T-helper 1 cell treated with Interleukin-12 subunit alpha and Interleukin-12 subunit beta and Interleukin-4 antibody, amounts not matched to agents 30 ng/mL and 1 ng/mL, for 36 hours (primary cell): ENCODE measurements around the gene DEPDC1. TPM values are rescaled to one million over a fixed set of nuclear protein-coding genes. Genes with fewer than 3 reads are reported as not detected.

Source experiments
- intact Hi-C: fragments of 100-400 bp; cut with micrococcal nuclease; formaldehyde crosslinking; loops from one replicate; pipeline ENCODE4 v1.15.1; 2024
- total RNA-seq: library from RNA; stranded (reverse); gene quantifications from 2 replicates; pipeline ENCODE4 v1.2.3, GENCODE V29; 2022

Gene DEPDC1, protein sequence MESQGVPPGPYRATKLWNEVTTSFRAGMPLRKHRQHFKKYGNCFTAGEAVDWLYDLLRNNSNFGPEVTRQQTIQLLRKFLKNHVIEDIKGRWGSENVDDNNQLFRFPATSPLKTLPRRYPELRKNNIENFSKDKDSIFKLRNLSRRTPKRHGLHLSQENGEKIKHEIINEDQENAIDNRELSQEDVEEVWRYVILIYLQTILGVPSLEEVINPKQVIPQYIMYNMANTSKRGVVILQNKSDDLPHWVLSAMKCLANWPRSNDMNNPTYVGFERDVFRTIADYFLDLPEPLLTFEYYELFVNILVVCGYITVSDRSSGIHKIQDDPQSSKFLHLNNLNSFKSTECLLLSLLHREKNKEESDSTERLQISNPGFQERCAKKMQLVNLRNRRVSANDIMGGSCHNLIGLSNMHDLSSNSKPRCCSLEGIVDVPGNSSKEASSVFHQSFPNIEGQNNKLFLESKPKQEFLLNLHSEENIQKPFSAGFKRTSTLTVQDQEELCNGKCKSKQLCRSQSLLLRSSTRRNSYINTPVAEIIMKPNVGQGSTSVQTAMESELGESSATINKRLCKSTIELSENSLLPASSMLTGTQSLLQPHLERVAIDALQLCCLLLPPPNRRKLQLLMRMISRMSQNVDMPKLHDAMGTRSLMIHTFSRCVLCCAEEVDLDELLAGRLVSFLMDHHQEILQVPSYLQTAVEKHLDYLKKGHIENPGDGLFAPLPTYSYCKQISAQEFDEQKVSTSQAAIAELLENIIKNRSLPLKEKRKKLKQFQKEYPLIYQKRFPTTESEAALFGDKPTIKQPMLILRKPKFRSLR
- 12.5 and 13.7 TPM in 2 replicates for total RNA-seq

GRCh38 chr1:68496680-68497357 is at the start of gene DEPDC1:
Gene DEPDC1, minus strand, starts transcription at chr1:68497082. Its CDS starts 83 bp downstream, at chr1:68496999.
- intact Hi-C loops = loop anchor here (1.0 to 10.0 kb wide), 9 partner anchors 9 to 1913 kb away; partner anchors contain the start of genes DNAI4, GADD45A, LRRC7 and MIER1

DNA sequence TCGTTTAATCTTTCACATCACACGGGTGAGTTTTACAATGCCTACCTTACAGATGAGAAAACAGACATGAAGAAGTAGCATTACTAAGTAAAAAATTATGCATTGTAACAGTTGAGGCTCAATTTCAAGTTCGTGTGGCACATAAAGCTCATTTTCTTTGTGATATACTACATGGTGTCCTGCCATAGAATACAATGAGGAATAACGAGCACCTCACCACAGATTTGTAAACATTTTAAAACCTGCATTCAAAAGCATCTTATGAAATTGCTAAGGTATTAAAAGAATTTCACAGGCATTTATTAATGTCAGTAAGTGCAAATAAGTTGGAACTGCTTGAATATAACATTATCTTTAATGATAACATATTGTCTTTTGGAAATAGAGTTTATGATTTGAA is 47.8 kb upstream of the DEPDC1 start:
- intact Hi-C loops = no loop called here

DNA sequence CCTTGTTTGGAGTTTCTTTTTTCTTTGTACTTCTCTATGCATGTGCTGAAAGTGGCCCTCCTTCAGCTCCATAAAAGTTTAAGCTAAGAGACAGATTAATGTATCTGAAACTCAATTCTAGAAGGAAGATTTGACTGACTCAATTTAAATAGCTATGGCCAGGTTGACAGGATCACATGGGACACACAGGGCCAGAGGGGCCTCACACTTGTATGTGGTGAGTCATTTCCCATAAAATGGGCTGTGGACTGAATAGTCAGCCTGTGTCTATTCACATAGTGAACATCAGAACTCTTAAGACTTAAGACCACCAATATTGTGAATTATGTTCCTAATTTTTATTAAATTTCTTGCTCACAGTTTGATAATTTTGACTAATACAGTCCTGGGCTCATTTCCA is 45.7 kb upstream of the DEPDC1 start:
- intact Hi-C loops = no loop called here

GRCh38 chr1:68538941-68539340 is 42.1 kb upstream of the DEPDC1 start:
- intact Hi-C loops = no loop called here

GRCh38 chr1:68528243-68528642 is 31.4 kb upstream of the DEPDC1 start:
- intact Hi-C loops = no loop called here

DNA sequence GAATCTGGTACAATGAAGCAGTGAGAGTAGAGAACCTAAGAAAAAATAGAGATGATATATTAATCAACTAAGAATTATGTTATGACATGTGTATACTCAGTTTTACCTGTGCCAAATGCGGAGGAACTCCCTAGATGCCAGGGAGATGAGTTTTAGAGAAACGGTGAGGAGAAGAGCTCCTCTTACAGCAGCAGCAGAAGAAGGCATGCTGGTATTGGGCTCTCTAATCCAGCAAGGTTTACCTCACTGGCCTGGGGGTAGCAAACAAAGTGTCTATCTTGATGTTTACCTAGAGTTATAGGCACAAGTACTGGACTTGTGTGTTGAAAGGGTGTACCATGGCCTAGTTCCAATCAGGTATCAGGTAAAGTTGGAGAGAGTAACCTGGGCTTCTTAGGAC is 28.9 kb upstream of the DEPDC1 start:
- intact Hi-C loops = no loop called here

- intact Hi-C loops = no loop called here
Observed at GRCh38 chr1:68521286-68521685, 24.4 kb upstream of the DEPDC1 start.

GRCh38 chr1:68516066-68516465 is 19.2 kb upstream of the DEPDC1 start:
- intact Hi-C loops = no loop called here

GRCh38 chr1:68511254-68511653 is 14.4 kb upstream of the DEPDC1 start:
- intact Hi-C loops = no loop called here

- intact Hi-C loops = no loop called here
Observed at GRCh38 chr1:68506386-68506785, 9.5 kb upstream of the DEPDC1 start.

DNA sequence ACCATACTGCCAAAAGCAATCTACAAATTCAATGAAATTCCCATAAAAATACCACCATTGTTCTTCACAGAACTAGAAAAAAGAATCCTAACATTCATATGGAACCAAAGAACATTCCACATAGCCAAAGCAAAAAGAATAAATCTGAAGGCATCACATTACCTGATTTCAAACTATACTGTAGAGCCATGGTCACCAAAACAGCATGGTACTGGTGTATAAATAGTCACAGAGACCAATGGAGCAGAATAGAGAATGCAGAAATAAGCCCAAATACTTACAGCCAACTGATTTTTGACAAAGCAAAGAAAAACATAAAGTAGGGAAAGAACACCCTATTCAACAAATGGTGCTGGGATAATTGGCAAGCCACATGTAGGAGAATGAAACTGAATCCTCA is 6.2 kb upstream of the DEPDC1 start:
- intact Hi-C loops = no loop called here

DNA sequence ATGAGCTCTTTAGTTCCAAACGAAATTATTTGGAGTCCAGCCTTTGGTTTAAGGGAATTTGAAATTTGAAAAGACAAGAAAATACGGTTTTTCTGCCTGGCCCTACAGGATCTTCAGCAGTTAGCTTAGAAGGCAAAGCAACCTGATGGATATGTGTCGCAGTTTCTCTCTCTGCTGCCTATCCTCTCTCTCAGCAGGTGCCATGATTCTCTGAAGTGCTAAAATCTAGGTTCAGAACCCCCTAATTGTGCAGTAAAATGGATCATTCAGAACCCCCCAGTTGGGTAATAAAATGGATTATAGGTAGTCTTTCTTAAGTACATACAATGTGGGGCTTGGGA is 446 bp upstream of the DEPDC1 start:
- intact Hi-C loops = loop anchor here (1.0 to 10.0 kb wide), 8 partner anchors 15 to 1913 kb away; partner anchors contain the start of genes DNAI4, GADD45A, LRRC7 and MIER1

DNA sequence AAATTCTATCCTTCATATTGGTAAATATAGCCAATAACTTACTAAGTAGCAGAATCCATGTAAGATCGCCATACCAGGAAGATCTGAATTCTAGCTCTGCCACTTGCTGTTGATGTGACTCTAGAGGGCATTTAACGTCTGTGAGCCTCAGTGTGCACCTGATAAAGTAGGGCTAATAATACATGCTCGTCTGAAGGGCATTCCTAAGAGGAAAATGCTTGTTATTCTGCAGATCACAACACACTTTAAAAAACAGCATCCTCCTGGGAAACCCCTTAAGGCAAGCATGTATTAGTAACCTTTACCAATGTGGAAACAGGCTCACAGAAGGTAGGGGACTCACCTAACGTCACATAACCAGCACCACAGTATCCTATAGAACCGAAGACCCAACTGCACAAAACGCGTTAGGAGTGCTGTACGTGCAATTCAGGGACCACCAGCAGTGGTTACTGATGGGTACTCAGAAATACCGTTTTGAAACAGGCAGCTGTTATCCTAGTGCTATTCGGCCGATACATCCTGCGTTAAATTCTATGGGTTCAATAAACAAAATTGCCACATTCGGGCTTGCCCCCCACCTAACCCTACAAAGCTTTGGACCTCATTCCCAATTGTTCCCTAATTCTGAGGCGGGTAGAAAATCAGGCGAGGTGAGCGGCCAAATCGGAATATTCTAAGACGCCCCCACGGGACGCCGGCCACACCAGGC is 758 bp downstream of the DEPDC1 start:
- intact Hi-C loops = loop anchor here (1.0 to 10.0 kb wide), 8 partner anchors 8 to 1725 kb away; partner anchors contain the start of genes DNAI4, GADD45A, LRRC7 and MIER1

DNA sequence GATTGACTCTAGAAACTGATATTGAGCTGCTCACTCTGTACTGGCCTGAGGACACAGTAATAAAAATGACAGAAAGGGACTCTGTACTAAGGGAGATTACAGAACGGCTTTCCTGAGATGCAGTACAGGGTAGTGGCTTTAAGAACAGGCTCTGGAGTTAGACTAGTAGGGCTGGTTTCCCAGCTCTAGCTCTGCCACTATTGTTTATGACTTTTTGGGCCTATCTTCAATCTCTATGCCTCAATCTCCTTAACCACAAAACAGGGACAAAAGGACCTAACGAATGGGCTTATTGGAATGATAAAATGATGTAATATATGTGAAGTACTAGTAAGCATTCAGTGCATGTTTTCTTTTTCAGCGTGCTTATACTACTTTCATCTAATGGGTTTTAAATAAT is 1.4 kb downstream of the DEPDC1 start:
- intact Hi-C loops = loop anchor here (5.0 to 10.0 kb wide), 4 partner anchors 758 to 1571 kb away; partner anchors contain the start of genes DNAI4, LRRC7, MIER1 and SERBP1

- intact Hi-C loops = loop anchor here (10.0 kb wide), 3 partner anchors 1058 to 1568 kb away; partner anchors contain the start of genes DNAI4, LRRC7, MIER1 and SERBP1
Observed at GRCh38 chr1:68493193-68493592, 3.7 kb downstream of the DEPDC1 start.

DNA sequence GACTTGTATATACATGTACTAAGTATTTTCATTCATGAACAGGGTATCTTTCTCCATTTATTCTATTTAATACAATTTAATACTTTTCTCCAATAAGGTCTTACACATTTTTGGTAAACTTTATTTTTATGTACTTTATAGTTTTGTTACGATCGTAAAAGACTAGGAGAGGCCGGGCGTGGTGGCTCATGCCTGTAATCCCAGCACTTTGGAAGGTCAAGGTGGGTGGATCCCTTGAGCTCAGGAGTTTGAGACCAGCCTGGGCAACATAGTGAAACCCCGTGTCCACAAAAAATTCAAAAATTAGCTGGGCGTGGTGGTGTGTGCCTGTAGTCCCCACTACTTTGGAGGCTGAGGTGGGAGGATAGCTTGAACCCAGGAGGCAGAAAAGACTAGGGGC is 4.6 kb downstream of the DEPDC1 start:
- intact Hi-C loops = loop anchor here (10.0 kb wide), 3 partner anchors 1057 to 1567 kb away; partner anchors contain the start of genes DNAI4, LRRC7, MIER1 and SERBP1

- intact Hi-C loops = loop anchor here (10.0 kb wide), 3 partner anchors 1055 to 1565 kb away; partner anchors contain the start of genes DNAI4, LRRC7, MIER1 and SERBP1
Observed at GRCh38 chr1:68490046-68490651, 6.7 kb downstream of the DEPDC1 start.

GRCh38 chr1:68485431-68486022 is 11.4 kb downstream of the DEPDC1 start:
- intact Hi-C loops = no loop called here

DNA sequence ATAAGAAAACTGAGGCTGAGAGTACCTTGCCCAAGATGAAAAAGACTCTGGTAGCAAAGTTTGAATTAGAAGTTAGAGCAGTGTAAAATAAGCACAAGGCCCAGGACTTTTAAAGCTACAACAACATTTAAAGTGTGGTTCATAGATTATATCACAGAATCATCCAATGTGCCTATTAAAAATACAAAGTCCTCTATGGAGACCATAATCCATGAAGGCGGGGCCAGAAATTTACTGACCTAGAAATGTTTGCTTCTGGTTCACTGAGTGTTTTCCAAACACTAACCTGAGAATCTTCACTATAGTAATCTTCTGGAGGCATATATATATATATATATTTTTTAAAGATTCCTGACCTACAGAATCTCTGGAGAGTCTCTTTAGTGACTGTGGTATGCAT is 12.3 kb downstream of the DEPDC1 start:
- intact Hi-C loops = no loop called here

- intact Hi-C loops = no loop called here
Observed at GRCh38 chr1:68481041-68481440, 15.8 kb downstream of the DEPDC1 start.
